HepG2 (cell line): ENCODE measurements around the gene ALDH3A2. TPM values are rescaled to one million over a fixed set of nuclear protein-coding genes. Genes with fewer than 3 reads are reported as not detected.

Experiments used
- ARNT2 ChIP-seq: sonication (generic); formaldehyde crosslinking; IDR thresholded peaks from 2 replicates; pipeline ENCODE4 v1.8.0; 2022; ENCODE audit warnings: mild to moderate bottlenecking, low read depth, missing genetic modification reagents, moderate library complexity
- BHLHE40 ChIP-seq: IDR thresholded peaks from 2 replicates; pipeline ENCODE4 v1.6.1; 2011; ENCODE audit warnings: low read length, improper control_type of control experiment
- CCAR2 ChIP-seq: fragments of 200-400 bp; formaldehyde crosslinking; optimal IDR thresholded peaks from 2 replicates; pipeline ENCODE3; 2018; ENCODE audit warnings: low read depth, mild to moderate bottlenecking, low read length, moderate library complexity
- CHD4 ChIP-seq: fragments of 200-600 bp; sonication (generic); IDR thresholded peaks from 2 replicates; pipeline ENCODE4 v1.7.0; 2017; ENCODE audit warnings: mild to moderate bottlenecking, low read length, borderline replicate concordance
- HNF4A ChIP-seq: sonication (generic); formaldehyde crosslinking; IDR thresholded peaks from 2 replicates; pipeline ENCODE4 v1.4.0; 2020; ENCODE audit warnings: missing genetic modification reagents
- JDP2 ChIP-seq: sonication (generic); formaldehyde crosslinking; IDR thresholded peaks from 2 replicates; pipeline ENCODE4 v1.8.1; 2022; ENCODE audit warnings: missing genetic modification reagents, borderline replicate concordance
- KLF11 ChIP-seq: IDR thresholded peaks from 2 replicates; pipeline ENCODE4 v1.6.1; 2016; ENCODE audit warnings: missing compliant biosample characterization
- MAZ ChIP-seq, 2 experiments: sonication (generic) in 1 of 2; formaldehyde crosslinking in 1 of 2; IDR thresholded peaks; 2 replicates each; pipeline versions ENCODE4 v1.5.0 to v1.6.1; 2012 to 2020; ENCODE audit warnings: low read depth in 2 of 2, mild to moderate bottlenecking in 2 of 2, borderline replicate concordance in 1 of 2, improper control_type of control experiment in 1 of 2, low read length in 1 of 2, missing genetic modification reagents in 1 of 2, moderate library complexity in 1 of 2
- PAF1 ChIP-seq: IDR thresholded peaks from 2 replicates; pipeline ENCODE4 v1.6.1; 2016; ENCODE audit warnings: missing genetic modification reagents, missing compliant biosample characterization
- RNF2 ChIP-seq: fragments of 450-650 bp; conservative IDR thresholded peaks from 2 replicates; pipeline ENCODE4 v1.6.1; 2016; ENCODE audit warnings: low read depth
- SAP130 ChIP-seq: IDR thresholded peaks from 2 replicates; pipeline ENCODE4 v1.6.1; 2016; ENCODE audit warnings: low read depth
- SATB2 ChIP-seq: sonication (generic); formaldehyde crosslinking; IDR thresholded peaks from 2 replicates; pipeline ENCODE4 v1.5.0; 2020; ENCODE audit warnings: missing genetic modification reagents
- SMAD1 ChIP-seq: sonication (generic); formaldehyde crosslinking; IDR thresholded peaks from 2 replicates; pipeline ENCODE4 v1.4.0; 2020; ENCODE audit warnings: missing genetic modification reagents, low read depth, mild to moderate bottlenecking, borderline replicate concordance
- SOX6 ChIP-seq, 2 experiments: fragments of 450-650 bp in 1 of 2; sonication (generic) in 1 of 2; formaldehyde crosslinking in 1 of 2; IDR thresholded peaks; 2 replicates each; pipeline versions ENCODE4 v1.4.0 to v1.6.1; 2017 to 2020; ENCODE audit warnings: antibody characterized with exemption in 1 of 2, mild to moderate bottlenecking in 1 of 2, missing genetic modification reagents in 1 of 2
- TCF7L2 ChIP-seq: IDR thresholded peaks from 2 replicates; pipeline ENCODE4 v1.6.1; 2011; ENCODE audit warnings: mild to moderate bottlenecking, low read depth, low read length, moderate library complexity
- ZIK1 ChIP-seq: sonication (generic); formaldehyde crosslinking; IDR thresholded peaks from 2 replicates; pipeline ENCODE4 v1.5.0; 2020; ENCODE audit warnings: mild to moderate bottlenecking, low read depth, missing genetic modification reagents, borderline replicate concordance
- ZMYM4 ChIP-seq: sonication (generic); formaldehyde crosslinking; IDR thresholded peaks from 2 replicates; pipeline ENCODE4 v1.8.1; 2023; ENCODE audit warnings: mild to moderate bottlenecking, missing genetic modification reagents
- ZNF121 ChIP-seq: sonication (generic); formaldehyde crosslinking; IDR thresholded peaks from 2 replicates; pipeline ENCODE4 v1.5.0; 2020; ENCODE audit warnings: mild to moderate bottlenecking, missing genetic modification reagents
- ZNF17 ChIP-seq: sonication (generic); formaldehyde crosslinking; IDR thresholded peaks from 2 replicates; pipeline ENCODE4 v1.5.0; 2020; ENCODE audit warnings: mild to moderate bottlenecking, missing genetic modification reagents
- ZNF232 ChIP-seq: sonication (generic); formaldehyde crosslinking; IDR thresholded peaks from 2 replicates; pipeline ENCODE4 v1.4.0; 2020; ENCODE audit warnings: missing genetic modification reagents, borderline replicate concordance
- ZNF672 ChIP-seq: sonication (generic); formaldehyde crosslinking; IDR thresholded peaks from 2 replicates; pipeline ENCODE4 v1.8.1; 2022; ENCODE audit warnings: missing genetic modification reagents
- ZNF816 ChIP-seq: sonication (generic); formaldehyde crosslinking; IDR thresholded peaks from 2 replicates; pipeline ENCODE4 v1.8.0; 2022; ENCODE audit warnings: missing genetic modification reagents, mild to moderate bottlenecking, borderline replicate concordance
- polyA plus RNA-seq, 8 experiments: library from polyadenylated mRNA; depleted of rRNA in 3 of 8; stranded (reverse) in 7 of 8; unstranded in 1 of 8; fragments of >200 nt; fragmentation: Illumina TruSeq in 4 of 8; extraction: Trizol in 4 of 8; gene quantifications; 2 replicates each; pipeline versions ENCODE4 v1.2.1 to v1.2.3, GENCODE V29; 2011 to 2016; ENCODE audit warnings: low read depth in 4 of 8, missing spikeins in 1 of 8, mixed read lengths in 1 of 8; ENCODE audit not compliant: insufficient read depth in 1 of 8
- total RNA-seq, 5 experiments: library from RNA; depleted of rRNA; stranded (reverse); fragments of >200 nt; fragmentation: Illumina TruSeq; extraction: Trizol; gene quantifications; 2 replicates each; pipeline ENCODE4 v1.2.3, GENCODE V29; 2016; ENCODE audit warnings: low read depth in 1 of 5
- TF ChIP-seq, protein P1 (sequence below), 2 experiments: sonication (generic) in 1 of 2; formaldehyde crosslinking in 1 of 2; IDR thresholded peaks; 2 replicates each; pipeline versions ENCODE4 v1.4.0 to v1.6.1; 2018 to 2020; ENCODE audit warnings: missing genetic modification reagents in 2 of 2, borderline replicate concordance in 1 of 2, low read depth in 1 of 2, mild to moderate bottlenecking in 1 of 2, missing biosample characterization in 1 of 2
- TF ChIP-seq, protein P2 (sequence below): sonication (generic); formaldehyde crosslinking; IDR thresholded peaks from 2 replicates; pipeline ENCODE4 v1.4.0; 2020; ENCODE audit warnings: missing genetic modification reagents
- TF ChIP-seq, protein P3 (sequence below): sonication (generic); formaldehyde crosslinking; IDR thresholded peaks from 2 replicates; pipeline ENCODE4 v1.5.1; 2020; ENCODE audit warnings: mild to moderate bottlenecking, missing genetic modification reagents, borderline replicate concordance

Gene ALDH3A2
- total and polyA plus RNA-seq, 2 of the 13 experiments (the other 11 are each of a cell fraction or from before 2014, with no cell fraction given): 80.8 to 180 TPM

DNA sequence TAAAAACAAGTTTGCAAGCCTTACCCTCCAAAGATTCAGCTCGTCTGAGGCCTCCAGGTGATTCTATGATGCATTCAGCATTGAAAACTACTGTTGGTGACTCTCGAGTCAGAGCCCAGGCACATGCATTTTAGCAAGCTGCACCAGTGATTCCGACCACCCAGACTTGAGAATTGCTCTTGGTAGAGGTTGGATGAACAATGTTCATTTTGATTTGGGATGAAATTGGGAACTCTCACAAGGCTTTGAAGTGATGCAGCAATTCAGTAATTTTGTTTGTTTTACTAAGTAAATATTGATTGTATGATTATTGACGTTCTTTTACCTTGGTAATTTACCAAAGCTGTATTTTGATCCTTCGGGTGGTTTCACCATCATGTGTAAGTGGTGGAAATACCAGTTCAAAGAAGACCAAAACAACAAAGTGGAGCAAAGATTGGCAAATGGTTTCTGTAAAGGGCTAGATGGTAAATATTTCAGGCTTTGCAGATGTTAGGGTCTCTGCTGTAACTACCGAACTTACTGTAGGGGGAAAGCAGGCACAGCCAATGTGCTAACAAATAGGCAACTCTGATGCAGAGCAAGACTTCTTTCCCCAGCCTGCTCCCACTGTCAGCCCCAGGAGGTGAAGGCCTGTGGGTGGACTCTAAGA is 11.8 kb downstream of the ALDH3A2 start (continued):
- TF ChIP-seq SATB2 (CRISPR knock-in tag): no peak
- TF ChIP-seq SAP130 (CRISPR knock-in tag): peak; percentile 88
- TF ChIP-seq ARNT2 (CRISPR knock-in tag): no peak
- TF ChIP-seq ZIK1 (CRISPR knock-in tag): no peak
- TF ChIP-seq CCAR2: no peak
- TF ChIP-seq, protein P1, sequence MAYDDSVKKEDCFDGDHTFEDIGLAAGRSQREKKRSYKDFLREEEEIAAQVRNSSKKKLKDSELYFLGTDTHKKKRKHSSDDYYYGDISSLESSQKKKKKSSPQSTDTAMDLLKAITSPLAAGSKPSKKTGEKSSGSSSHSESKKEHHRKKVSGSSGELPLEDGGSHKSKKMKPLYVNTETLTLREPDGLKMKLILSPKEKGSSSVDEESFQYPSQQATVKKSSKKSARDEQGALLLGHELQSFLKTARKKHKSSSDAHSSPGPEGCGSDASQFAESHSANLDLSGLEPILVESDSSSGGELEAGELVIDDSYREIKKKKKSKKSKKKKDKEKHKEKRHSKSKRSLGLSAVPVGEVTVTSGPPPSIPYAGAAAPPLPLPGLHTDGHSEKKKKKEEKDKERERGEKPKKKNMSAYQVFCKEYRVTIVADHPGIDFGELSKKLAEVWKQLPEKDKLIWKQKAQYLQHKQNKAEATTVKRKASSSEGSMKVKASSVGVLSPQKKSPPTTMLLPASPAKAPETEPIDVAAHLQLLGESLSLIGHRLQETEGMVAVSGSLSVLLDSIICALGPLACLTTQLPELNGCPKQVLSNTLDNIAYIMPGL (CRISPR knock-in tag; IDR thresholded peaks at IDR 0.05; ENCODE audit: borderline replicate concordance in 1 of 2, low read depth in 1 of 2): peak in 1 of 2 experiments; percentile 39; a peak in 1 of 4 replicates
- no peak for TF ChIP-seq RNF2
- TF ChIP-seq ZNF816 (CRISPR knock-in tag): no peak
- no peak; the same call in 1 of the 2 replicates for TF ChIP-seq ZNF232 (CRISPR knock-in tag)
- no peak for TF ChIP-seq BHLHE40
- TF ChIP-seq ZNF17 (CRISPR knock-in tag): no peak
- TF ChIP-seq JDP2 (CRISPR knock-in tag): no peak; the same call in 1 of the 2 replicates
- TF ChIP-seq SOX6 (IDR thresholded peaks at IDR 0.05): no peak
- TF ChIP-seq SOX6 (CRISPR knock-in tag; IDR thresholded peaks at IDR 0.05): peak; percentile 95
- peak; percentile 47; the same call in 1 of the 2 replicates for TF ChIP-seq CHD4
- no peak for TF ChIP-seq ZNF121
- no peak for TF ChIP-seq MAZ (IDR thresholded peaks at IDR 0.05; ENCODE audit: borderline replicate concordance, low read depth, low read length)
- no peak for TF ChIP-seq MAZ (CRISPR knock-in tag; IDR thresholded peaks at IDR 0.05; ENCODE audit: low read depth)
- peak; percentile 88 for TF ChIP-seq TCF7L2
- no peak; the same call in 1 of the 2 replicates for TF ChIP-seq ZMYM4 (CRISPR knock-in tag)
- no peak for TF ChIP-seq PAF1
- TF ChIP-seq, protein P2, sequence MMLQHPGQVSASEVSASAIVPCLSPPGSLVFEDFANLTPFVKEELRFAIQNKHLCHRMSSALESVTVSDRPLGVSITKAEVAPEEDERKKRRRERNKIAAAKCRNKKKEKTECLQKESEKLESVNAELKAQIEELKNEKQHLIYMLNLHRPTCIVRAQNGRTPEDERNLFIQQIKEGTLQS (CRISPR knock-in tag): peak; percentile 50; the same call in 1 of the 2 replicates
- no peak for TF ChIP-seq SMAD1 (CRISPR knock-in tag)
- peak; percentile 87 for TF ChIP-seq HNF4A (CRISPR knock-in tag)
- no peak for TF ChIP-seq KLF11 (CRISPR knock-in tag)
- TF ChIP-seq ZNF672: no peak
- TF ChIP-seq, protein P3, sequence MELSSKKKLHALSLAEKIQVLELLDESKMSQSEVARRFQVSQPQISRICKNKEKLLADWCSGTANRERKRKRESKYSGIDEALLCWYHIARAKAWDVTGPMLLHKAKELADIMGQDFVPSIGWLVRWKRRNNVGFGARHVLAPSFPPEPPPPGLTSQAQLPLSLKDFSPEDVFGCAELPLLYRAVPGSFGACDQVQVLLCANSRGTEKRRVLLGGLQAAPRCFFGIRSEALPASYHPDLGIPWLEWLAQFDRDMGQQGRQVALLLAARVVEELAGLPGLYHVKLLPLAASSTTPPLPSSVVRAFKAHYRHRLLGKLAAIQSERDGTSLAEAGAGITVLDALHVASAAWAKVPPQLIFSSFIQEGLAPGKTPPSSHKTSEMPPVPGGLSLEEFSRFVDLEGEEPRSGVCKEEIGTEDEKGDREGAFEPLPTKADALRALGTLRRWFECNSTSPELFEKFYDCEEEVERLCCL (CRISPR knock-in tag): no peak
